ENCODE results near the gene CPA3. TPM values are rescaled to one million over a fixed set of nuclear protein-coding genes. Genes with fewer than 3 reads are reported as not detected.

The CPA3 gene
- total and polyA plus RNA-seq, 3 experiments from 2014 or later = not detected

- no peaks in the 10 kb centered on the region for H3K4me1 Mint-ChIP-seq
- ChIA-PET POLR2A (no interaction called here), CTCF (interaction anchor here (2.0 to 5.8 kb wide), 2 partner anchors 79 to 83 kb away, joined by 4 to 34 read pairs; no protein-coding TSS in a partner anchor)
- peaks cover 8 to 50% of the 10 kb centered on the region in 2 donors for H3K27me3 Mint-ChIP-seq
- Histone ChIP-seq H3K4me3 (ENCODE audit: low read length) (no peak overlapping the region), H3K27ac (ENCODE audit: low read depth, low read length) (no peak overlapping the region), H3K9me3 (ENCODE audit: low read length) (no peaks in the 10 kb centered on the region), H3K36me3 (ENCODE audit: insufficient read depth, low read length) (no peaks in the 10 kb centered on the region), H3K27me3 (ENCODE audit: insufficient read depth, low read length, poor library complexity, severe bottlenecking) (no peaks in the 10 kb centered on the region), H3K4me1 (ENCODE audit: insufficient read depth, low read length) (no peaks in the 10 kb centered on the region)
- DNase-seq = no peak
- H3K9me3 Mint-ChIP-seq = no peaks in the 10 kb centered on the region
- H3K4me3 Mint-ChIP-seq = no peak overlapping the region
- H3K27ac Mint-ChIP-seq = no peak overlapping the region
- H3K36me3 Mint-ChIP-seq = no peaks in the 10 kb centered on the region
These were observed 1.3 kb upstream of the CPA3 start for GRCh38 chr3:148863814-148864213.

GRCh38 chr3:148866261-148866660 is 1.2 kb downstream of the CPA3 start:
- H3K4me3 Mint-ChIP-seq = no peak overlapping the region
- no peaks in the 10 kb centered on the region for H3K27me3 ChIP-seq (ENCODE audit: insufficient read depth, low read length, poor library complexity, severe bottlenecking)
- H3K36me3 Mint-ChIP-seq = no peaks in the 10 kb centered on the region
- no peaks in the 10 kb centered on the region for H3K4me1 Mint-ChIP-seq
- H3K27me3 Mint-ChIP-seq = peaks cover 8 to 44% of the 10 kb centered on the region in 2 donors
- no peak overlapping the region for H3K27ac ChIP-seq (ENCODE audit: low read depth, low read length)
- no peaks in the 10 kb centered on the region for H3K9me3 Mint-ChIP-seq
- H3K9me3 ChIP-seq (ENCODE audit: low read length) = no peaks in the 10 kb centered on the region
- ChIA-PET CTCF (no interaction called here), POLR2A (no interaction called here)
- H3K36me3 ChIP-seq (ENCODE audit: insufficient read depth, low read length) = no peaks in the 10 kb centered on the region
- H3K27ac Mint-ChIP-seq = no peak overlapping the region
- no peaks in the 10 kb centered on the region for H3K4me1 ChIP-seq (ENCODE audit: insufficient read depth, low read length)
- H3K4me3 ChIP-seq (ENCODE audit: low read length) = no peak overlapping the region
- DNase-seq = no peak

GRCh38 chr3:148873270-148873927 is 8.3 kb downstream of the CPA3 start:
- Histone ChIP-seq H3K27ac (ENCODE audit: low read depth, low read length) (no peak overlapping the region), H3K36me3 (ENCODE audit: insufficient read depth, low read length) (no peaks in the 10 kb centered on the region), H3K4me1 (ENCODE audit: insufficient read depth, low read length) (no peaks in the 10 kb centered on the region), H3K27me3 (ENCODE audit: insufficient read depth, low read length, poor library complexity, severe bottlenecking) (no peaks in the 10 kb centered on the region), H3K9me3 (ENCODE audit: low read length) (no peaks in the 10 kb centered on the region), H3K4me3 (ENCODE audit: low read length) (no peak overlapping the region)
- Mint-ChIP-seq H3K9me3 (no peaks in the 10 kb centered on the region), H3K4me1 (no peaks in the 10 kb centered on the region), H3K27ac (no peak overlapping the region), H3K36me3 (no peaks in the 10 kb centered on the region), H3K4me3 (no peak overlapping the region), H3K27me3 (peaks cover 0 to 13% of the 10 kb centered on the region in 2 donors)
- DNase-seq = no peak
- CTCF ChIA-PET = no interaction called here
- POLR2A ChIA-PET = no interaction called here

DNA sequence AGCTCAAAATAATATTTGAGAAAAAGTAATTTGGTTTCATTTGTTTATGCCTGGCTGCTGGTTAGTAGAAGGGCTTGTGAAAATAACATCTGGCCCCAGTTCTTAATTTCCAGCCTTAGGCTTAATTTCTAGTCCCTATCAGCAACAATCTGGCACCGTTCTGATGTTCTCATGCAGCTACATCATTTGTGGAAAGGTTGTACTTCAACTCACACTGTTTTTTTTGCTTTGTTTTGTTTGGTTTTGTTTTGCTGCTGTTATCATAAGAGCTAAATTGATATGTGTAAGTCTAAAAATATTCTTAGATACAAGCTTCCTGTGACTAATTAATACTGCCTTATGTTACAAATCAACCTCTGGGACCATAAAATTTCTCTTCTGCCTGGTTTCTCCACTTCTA is 8.9 kb downstream of the CPA3 start:
- H3K4me3 Mint-ChIP-seq = no peak overlapping the region
- H3K4me3 ChIP-seq (ENCODE audit: low read length) = no peak overlapping the region
- H3K27me3 ChIP-seq (ENCODE audit: insufficient read depth, low read length, poor library complexity, severe bottlenecking) = no peaks in the 10 kb centered on the region
- ChIA-PET CTCF (no interaction called here), POLR2A (no interaction called here)
- H3K36me3 Mint-ChIP-seq = no peaks in the 10 kb centered on the region
- no peak overlapping the region for H3K27ac ChIP-seq (ENCODE audit: low read depth, low read length)
- H3K36me3 ChIP-seq (ENCODE audit: insufficient read depth, low read length) = no peaks in the 10 kb centered on the region
- DNase-seq = no peak
- no peaks in the 10 kb centered on the region for H3K4me1 ChIP-seq (ENCODE audit: insufficient read depth, low read length)
- no peaks in the 10 kb centered on the region for H3K4me1 Mint-ChIP-seq
- peaks cover 0 to 13% of the 10 kb centered on the region in 2 donors for H3K27me3 Mint-ChIP-seq
- no peak overlapping the region for H3K27ac Mint-ChIP-seq
- H3K9me3 Mint-ChIP-seq = no peaks in the 10 kb centered on the region
- no peaks in the 10 kb centered on the region for H3K9me3 ChIP-seq (ENCODE audit: low read length)

DNA sequence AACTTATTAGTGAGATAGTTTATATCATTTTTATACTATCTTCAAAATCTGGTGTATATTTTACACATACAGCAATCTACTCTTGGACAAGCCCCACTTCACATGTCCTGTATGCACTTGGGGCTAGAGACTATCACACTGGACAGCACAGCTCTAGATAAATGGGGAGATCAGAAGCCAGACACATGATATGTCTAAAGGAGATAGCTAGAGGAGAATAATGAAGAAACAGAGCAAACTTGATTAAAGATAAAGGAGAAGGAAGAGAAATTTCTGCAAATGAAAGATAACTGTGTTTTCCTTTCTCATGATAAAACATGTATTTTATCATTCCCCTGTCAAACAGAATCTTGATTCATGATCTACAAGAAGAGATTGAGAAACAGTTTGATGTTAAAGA is 13.0 kb downstream of the CPA3 start:
- H3K4me3 ChIP-seq (ENCODE audit: low read length) = no peak overlapping the region
- Mint-ChIP-seq H3K36me3 (no peaks in the 10 kb centered on the region), H3K4me1 (no peaks in the 10 kb centered on the region), H3K27ac (no peak overlapping the region), H3K27me3 (peaks cover 0 to 13% of the 10 kb centered on the region in 2 donors), H3K4me3 (no peak overlapping the region), H3K9me3 (no peaks in the 10 kb centered on the region)
- no peak for DNase-seq
- CTCF ChIA-PET = no interaction called here
- POLR2A ChIA-PET = no interaction called here
- no peaks in the 10 kb centered on the region for H3K27me3 ChIP-seq (ENCODE audit: insufficient read depth, low read length, poor library complexity, severe bottlenecking)
- H3K27ac ChIP-seq (ENCODE audit: low read depth, low read length) = no peak overlapping the region
- no peaks in the 10 kb centered on the region for H3K9me3 ChIP-seq (ENCODE audit: low read length)
- H3K36me3 ChIP-seq (ENCODE audit: insufficient read depth, low read length) = no peaks in the 10 kb centered on the region
- no peaks in the 10 kb centered on the region for H3K4me1 ChIP-seq (ENCODE audit: insufficient read depth, low read length)

DNA sequence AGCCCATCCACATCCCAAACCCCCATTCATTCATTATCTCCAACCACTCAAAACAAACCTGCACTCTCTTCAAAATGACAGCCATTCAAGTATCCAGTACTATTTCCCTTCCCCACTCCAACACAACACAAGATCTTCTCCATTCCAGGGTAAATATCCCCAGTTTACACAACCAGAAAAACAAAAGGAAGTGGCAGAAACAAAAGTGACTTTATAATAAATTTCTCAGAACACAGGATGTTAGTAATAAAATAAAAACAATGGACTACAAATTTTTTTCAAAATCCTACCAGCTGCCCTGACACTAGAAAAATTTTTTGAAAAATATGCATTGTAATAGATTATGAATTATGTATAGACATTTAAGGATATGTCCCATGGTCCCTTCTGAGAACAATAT is 14.2 kb downstream of the CPA3 start:
- Histone ChIP-seq H3K4me1 (ENCODE audit: insufficient read depth, low read length) (no peaks in the 10 kb centered on the region), H3K27ac (ENCODE audit: low read depth, low read length) (no peak overlapping the region), H3K27me3 (ENCODE audit: insufficient read depth, low read length, poor library complexity, severe bottlenecking) (no peaks in the 10 kb centered on the region), H3K36me3 (ENCODE audit: insufficient read depth, low read length) (no peaks in the 10 kb centered on the region), H3K4me3 (ENCODE audit: low read length) (no peak overlapping the region), H3K9me3 (ENCODE audit: low read length) (no peaks in the 10 kb centered on the region)
- Mint-ChIP-seq H3K9me3 (no peaks in the 10 kb centered on the region), H3K27me3 (peaks cover 0 to 13% of the 10 kb centered on the region in 2 donors), H3K36me3 (no peaks in the 10 kb centered on the region), H3K4me1 (no peaks in the 10 kb centered on the region), H3K27ac (no peak overlapping the region), H3K4me3 (no peak overlapping the region)
- DNase-seq = no peak
- CTCF ChIA-PET = no interaction called here
- POLR2A ChIA-PET = no interaction called here

DNA sequence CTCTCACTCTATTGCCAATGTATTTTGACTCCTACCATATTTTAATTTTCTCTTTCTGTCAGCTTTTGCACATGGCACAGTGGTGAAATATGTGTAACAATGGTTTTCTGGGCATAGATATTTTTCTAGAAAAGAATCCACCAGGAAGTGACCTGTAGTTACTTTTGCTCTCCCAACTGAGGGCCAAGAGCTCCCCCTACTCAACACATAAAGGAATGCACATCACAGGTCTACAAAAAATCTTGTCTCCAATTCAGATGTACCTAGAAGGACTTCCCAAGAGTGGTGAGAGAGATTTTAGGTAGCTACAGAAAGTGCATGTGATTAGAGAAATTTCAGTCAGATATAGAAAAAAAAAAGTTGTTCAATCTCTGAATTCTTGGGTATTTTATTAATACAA is 15.6 kb downstream of the CPA3 start:
- Mint-ChIP-seq H3K27ac (no peak overlapping the region), H3K9me3 (no peaks in the 10 kb centered on the region), H3K4me3 (no peak overlapping the region), H3K36me3 (no peaks in the 10 kb centered on the region), H3K27me3 (peaks cover 0 to 13% of the 10 kb centered on the region in 2 donors), H3K4me1 (no peaks in the 10 kb centered on the region)
- CTCF ChIA-PET = interaction anchor here (1.2 kb wide), 1 partner anchor 14 kb away, joined by 3 read pairs; no protein-coding TSS in a partner anchor
- no peak for DNase-seq
- no peaks in the 10 kb centered on the region for H3K9me3 ChIP-seq (ENCODE audit: low read length)
- no peaks in the 10 kb centered on the region for H3K27me3 ChIP-seq (ENCODE audit: insufficient read depth, low read length, poor library complexity, severe bottlenecking)
- H3K36me3 ChIP-seq (ENCODE audit: insufficient read depth, low read length) = no peaks in the 10 kb centered on the region
- POLR2A ChIA-PET = no interaction called here
- no peaks in the 10 kb centered on the region for H3K4me1 ChIP-seq (ENCODE audit: insufficient read depth, low read length)
- H3K27ac ChIP-seq (ENCODE audit: low read depth, low read length) = no peak overlapping the region
- H3K4me3 ChIP-seq (ENCODE audit: low read length) = no peak overlapping the region

DNA sequence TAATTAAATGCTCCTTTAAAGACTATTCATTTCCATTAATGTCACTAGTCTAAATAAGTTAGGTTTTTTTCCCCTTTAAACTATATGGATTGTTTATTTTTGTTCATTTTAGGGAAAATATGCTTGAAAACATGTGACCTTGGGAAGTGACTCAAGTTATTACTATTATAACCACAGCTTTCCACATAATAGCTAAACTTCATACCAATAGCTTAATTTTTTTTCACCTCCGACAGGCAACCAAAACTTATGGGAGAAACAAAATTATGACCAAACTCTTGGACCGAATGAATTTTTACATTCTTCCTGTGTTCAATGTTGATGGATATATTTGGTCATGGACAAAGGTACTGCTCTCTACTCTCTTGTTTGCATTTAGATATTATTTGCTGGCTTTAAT is 16.2 kb downstream of the CPA3 start:
- no peaks in the 10 kb centered on the region for H3K9me3 Mint-ChIP-seq
- Histone ChIP-seq H3K4me1 (ENCODE audit: insufficient read depth, low read length) (no peaks in the 10 kb centered on the region), H3K9me3 (ENCODE audit: low read length) (no peaks in the 10 kb centered on the region), H3K27ac (ENCODE audit: low read depth, low read length) (no peak overlapping the region), H3K36me3 (ENCODE audit: insufficient read depth, low read length) (no peaks in the 10 kb centered on the region), H3K4me3 (ENCODE audit: low read length) (no peak overlapping the region), H3K27me3 (ENCODE audit: insufficient read depth, low read length, poor library complexity, severe bottlenecking) (no peaks in the 10 kb centered on the region)
- peaks cover 0 to 16% of the 10 kb centered on the region in 2 donors for H3K27me3 Mint-ChIP-seq
- no peaks in the 10 kb centered on the region for H3K4me1 Mint-ChIP-seq
- POLR2A ChIA-PET = no interaction called here
- no peak overlapping the region for H3K27ac Mint-ChIP-seq
- no peak for DNase-seq
- no peaks in the 10 kb centered on the region for H3K36me3 Mint-ChIP-seq
- no peak overlapping the region for H3K4me3 Mint-ChIP-seq
- CTCF ChIA-PET = no interaction called here

Data from CD8-positive, alpha-beta memory T cell (primary cell).